ENCODE data around the gene EFCAB8.
"Not testable (repeated sequence)": the region's sequence is repeated elsewhere in the genome, so short reads cannot be mapped to it uniquely, and the experiment has no call there.

Gene EFCAB8

GRCh38 chr20:32974204-32975064 lies 115.7 kb downstream of the EFCAB8 start:
- DNase-seq, result not testable (repeated sequence)

- not testable (repeated sequence) for DNase-seq
Measured at GRCh38 chr20:32975121-32975520, 116.4 kb downstream of the EFCAB8 start.

GRCh38 chr20:32975698-32976674 lies 117.3 kb downstream of the EFCAB8 start:
- no peak for DNase-seq

- no peak for DNase-seq
Measured at GRCh38 chr20:32976746-32977145, 118.0 kb downstream of the EFCAB8 start.

GRCh38 chr20:32977281-32978008 lies 118.7 kb downstream of the EFCAB8 start:
- DNase-seq, result no peak

- no peak for DNase-seq
Measured at GRCh38 chr20:32978009-32978335, 119.2 kb downstream of the EFCAB8 start.

- no peak for DNase-seq
Measured at GRCh38 chr20:32979201-32979998, 120.7 kb downstream of the EFCAB8 start.

GRCh38 chr20:32980131-32980941 lies 121.6 kb downstream of the EFCAB8 start:
- no peak for DNase-seq

GRCh38 chr20:32980990-32981389 lies 122.3 kb downstream of the EFCAB8 start:
- DNase-seq, result no peak

- DNase-seq, result no peak
Measured at GRCh38 chr20:32982617-32983458, 124.1 kb downstream of the EFCAB8 start.

GRCh38 chr20:32983459-32984112 lies 124.9 kb downstream of the EFCAB8 start:
- no peak for DNase-seq

- no peak for DNase-seq
Measured at GRCh38 chr20:32984196-32984595, 125.5 kb downstream of the EFCAB8 start.

GRCh38 chr20:32984631-32985354 lies 126.1 kb downstream of the EFCAB8 start:
- no peak for DNase-seq

- DNase-seq, result no peak
Measured at GRCh38 chr20:32985596-32985995, 126.9 kb downstream of the EFCAB8 start.

GRCh38 chr20:32986331-32986966 lies 127.7 kb downstream of the EFCAB8 start:
- no peak for DNase-seq

- DNase-seq, result no peak
Measured at GRCh38 chr20:32987044-32987825, 128.5 kb downstream of the EFCAB8 start.

- no peak for DNase-seq
Measured at GRCh38 chr20:32988008-32988407, 129.3 kb downstream of the EFCAB8 start.
